Uterus (tissue), 4 donors: ENCODE results near the gene HSPB9. TPM values are rescaled to one million over a fixed set of nuclear protein-coding genes. Genes with fewer than 3 reads are reported as not detected.
A peak's percentile ranks its signal among the peaks of the same experiment; 100 is the strongest.

Experiments used
- DNase-seq, 2 donors: peaks; one replicate each; pipeline ENCODE4 v3.0.0-alpha.2; 2019 to 2020
- H3K27ac ChIP-seq, 2 donors: fragments of 200-600 bp; sonication (generic); 1 replicate in 1 of 2; 2 replicates in 1 of 2; pipeline ENCODE4 v1.5.1; 2016 to 2018
- H3K27me3 ChIP-seq, 2 donors: fragments of 200-600 bp; sonication (generic); one replicate each; pipeline ENCODE4 v1.5.1; 2018 to 2019; ENCODE audit warnings: control low read depth in 1 of 2
- H3K36me3 ChIP-seq, 2 donors: fragments of 200-600 bp; sonication (generic); one replicate each; pipeline ENCODE4 v1.5.1; 2019; ENCODE audit warnings: control low read depth in 1 of 2
- H3K4me1 ChIP-seq, 2 donors: fragments of 200-600 bp; sonication (generic); one replicate each; pipeline ENCODE4 v1.5.1; 2018 to 2019; ENCODE audit warnings: control low read depth in 1 of 2
- H3K4me3 ChIP-seq, 2 donors: fragments of 200-600 bp; sonication (generic); 1 replicate in 1 of 2; 2 replicates in 1 of 2; pipeline ENCODE4 v1.5.1; 2018 to 2019; ENCODE audit warnings: mild to moderate bottlenecking in 1 of 2
- H3K9me3 ChIP-seq, 2 donors: fragments of 200-600 bp; sonication (generic); one replicate each; pipeline ENCODE4 v1.5.1; 2019; ENCODE audit warnings: control low read depth in 1 of 2
- CTCF ChIP-seq, 4 experiments: fragments of 200-600 bp in 2 of 4; fragments of 450-650 bp in 2 of 4; sonication (generic) in 2 of 4; IDR thresholded peaks; one replicate each; pipeline ENCODE4 v1.5.1; 2016 to 2019; ENCODE audit warnings: antibody characterized with exemption in 4 of 4, mild to moderate bottlenecking in 2 of 4, moderate library complexity in 1 of 4
- POLR2A ChIP-seq, 2 donors: fragments of 450-650 bp; IDR thresholded peaks; one replicate each; pipeline ENCODE4 v1.6.1; 2016; ENCODE audit warnings: antibody characterized with exemption in 2 of 2, mild to moderate bottlenecking in 1 of 2, moderate library complexity in 1 of 2
- intact Hi-C: fragments of 100-400 bp; cut with DNase I; formaldehyde crosslinking; loops from one replicate; pipeline ENCODE4 v1.15.1; 2023; ENCODE audit warnings: low total_unique reads
- total RNA-seq, 4 donors: library from RNA; depleted of rRNA in 3 of 4; stranded (reverse); fragments of >200 nt in 3 of 4; gene quantifications; one replicate each; pipeline versions ENCODE4 v1.1.0 to v1.2.4, GENCODE V29; 2014 to 2023
- donor health status: DM: yes; HTN: yes; CAD: no.

The HSPB9 gene
- total RNA-seq, 4 donors from 2014 or later, result 0.28 TPM; not detected in 3

GRCh38 chr17:42131232-42131631 lies 8.6 kb downstream of the HSPB9 start:
- intact Hi-C loops, result no loop called here
- no peak for DNase-seq
- no peaks in the 10 kb centered on the region for H3K4me1 ChIP-seq
- H3K9me3 ChIP-seq, result no peaks in the 10 kb centered on the region
- TF ChIP-seq POLR2A (IDR thresholded peaks at IDR 0.05), result no peak
- TF ChIP-seq CTCF (IDR thresholded peaks at IDR 0.05), result no peak
- no peaks in the 10 kb centered on the region for H3K27me3 ChIP-seq
- H3K36me3 ChIP-seq, result no peaks in the 10 kb centered on the region
- no peak overlapping the region for H3K4me3 ChIP-seq
- H3K27ac ChIP-seq, result peak overlapping the region; percentile 49 to 69

DNA sequence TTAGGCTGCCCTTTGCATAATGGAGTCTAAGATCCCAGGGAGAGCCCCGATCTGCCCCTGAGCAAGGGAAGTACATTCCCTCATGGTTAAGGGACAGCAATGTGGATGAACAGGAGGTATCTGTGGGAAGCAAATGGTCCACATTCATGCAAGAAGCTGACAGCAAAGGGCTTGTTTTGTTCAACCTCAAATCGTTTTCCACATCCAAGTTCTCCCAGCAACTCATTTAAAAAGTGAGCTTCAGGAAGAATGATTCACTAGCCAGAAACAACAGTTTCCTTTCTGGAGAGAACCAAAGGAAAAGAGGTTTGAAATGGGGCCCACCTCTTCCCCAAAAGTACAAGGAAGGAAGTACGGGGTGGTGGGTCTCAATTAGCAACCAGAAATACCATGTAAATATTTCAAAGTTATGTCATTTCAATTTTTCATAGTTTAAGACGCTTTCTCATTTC lies 9.4 kb downstream of the HSPB9 start:
- Histone ChIP-seq H3K4me3 (no peak overlapping the region), H3K36me3 (no peaks in the 10 kb centered on the region), H3K4me1 (no peaks in the 10 kb centered on the region), H3K27me3 (no peaks in the 10 kb centered on the region), H3K27ac (peak overlapping the region; percentile 49 to 69), H3K9me3 (no peaks in the 10 kb centered on the region)
- DNase-seq, result no peak
- TF ChIP-seq POLR2A (IDR thresholded peaks at IDR 0.05) (no peak), CTCF (IDR thresholded peaks at IDR 0.05) (no peak)
- intact Hi-C loops, result no loop called here

- Histone ChIP-seq H3K9me3 (no peaks in the 10 kb centered on the region), H3K36me3 (no peaks in the 10 kb centered on the region), H3K4me3 (no peak overlapping the region), H3K27me3 (no peaks in the 10 kb centered on the region), H3K4me1 (no peaks in the 10 kb centered on the region), H3K27ac (peak overlapping the region; percentile 14 to 69)
- no peak for TF ChIP-seq CTCF (IDR thresholded peaks at IDR 0.05)
- TF ChIP-seq POLR2A (IDR thresholded peaks at IDR 0.05), result no peak
- intact Hi-C loops, result no loop called here
- no peak for DNase-seq
Measured at GRCh38 chr17:42132941-42133340, 10.3 kb downstream of the HSPB9 start.

- no peaks in the 10 kb centered on the region for H3K36me3 ChIP-seq
- DNase-seq, result no peak
- peak overlapping the region; percentile 14 to 69 for H3K27ac ChIP-seq
- H3K27me3 ChIP-seq, result no peaks in the 10 kb centered on the region
- peaks cover 0 to 3% of the 10 kb centered on the region in 2 donors for H3K4me1 ChIP-seq
- H3K9me3 ChIP-seq, result no peaks in the 10 kb centered on the region
- no peak overlapping the region for H3K4me3 ChIP-seq
- intact Hi-C loops, result no loop called here
- TF ChIP-seq CTCF (IDR thresholded peaks at IDR 0.05) (no peak), POLR2A (IDR thresholded peaks at IDR 0.05) (no peak)
Measured at GRCh38 chr17:42133461-42134041, 10.9 kb downstream of the HSPB9 start.

DNA sequence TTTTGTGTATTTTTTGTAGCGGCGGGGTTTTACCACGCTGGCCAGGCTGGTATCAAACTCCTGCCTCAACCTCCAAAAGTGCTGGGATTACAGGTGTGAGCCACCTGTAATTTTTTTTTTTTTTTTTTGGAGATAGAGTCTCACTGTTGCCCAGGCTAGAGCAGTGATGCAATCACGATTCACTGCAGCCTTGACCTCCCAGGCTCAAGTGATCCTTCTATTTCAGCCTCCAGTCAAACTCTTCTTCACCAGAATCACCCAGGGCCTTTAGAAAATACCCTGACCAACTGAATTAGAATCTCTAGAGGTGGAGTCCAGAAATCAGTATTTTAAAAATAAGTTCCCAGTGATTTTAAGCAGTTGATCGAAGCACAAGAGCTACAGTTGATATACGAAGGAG lies 12.5 kb downstream of the HSPB9 start:
- Histone ChIP-seq H3K4me1 (peaks cover 0 to 10% of the 10 kb centered on the region in 2 donors), H3K9me3 (no peaks in the 10 kb centered on the region), H3K27me3 (no peaks in the 10 kb centered on the region), H3K36me3 (no peaks in the 10 kb centered on the region), H3K4me3 (no peak overlapping the region), H3K27ac (peak overlapping the region; percentile 15 to 69)
- intact Hi-C loops, result no loop called here
- TF ChIP-seq POLR2A (IDR thresholded peaks at IDR 0.05) (no peak), CTCF (IDR thresholded peaks at IDR 0.05) (no peak)
- no peak for DNase-seq
